Measurements from ENCODE around the gene KRT74. TPM values are rescaled to one million over a fixed set of nuclear protein-coding genes. Genes with fewer than 3 reads are reported as not detected.

The KRT74 gene
- under 1 TPM in 4 of 5 donors, not detected in 1; 0.20 to 0.79 (median 0.45) TPM for total RNA-seq
- 0.15 TPM for total RNA-seq (2013)
- total RNA-seq: 0 to 0.55 (median 0.06) reads per million in 29 experiments

- ATAC-seq (replicated peaks in 1 of 4): no peak
- H3K4me3 ChIP-seq (ENCODE audit: control insufficient read depth in 1 of 2, extremely low read depth in 1 of 2, low read length in 1 of 2): no peak within 1 kb of the TSS
- no peak for DNase-seq
- no peaks in the 10 kb centered on the region for H3K36me3 Mint-ChIP-seq
- H3K27me3 ChIP-seq (replicated peaks in 1 of 2; ENCODE audit: control insufficient read depth in 2 of 2, extremely low read depth in 1 of 2, insufficient read depth in 2 of 2, low read length in 1 of 2): peaks cover 0 to 32% of the 10 kb centered on the region in 2 experiments
- no peaks in the 10 kb centered on the region for H3K36me3 ChIP-seq (ENCODE audit: control insufficient read depth in 2 of 2, extremely low read depth in 1 of 2, insufficient read depth in 1 of 2, low read length in 1 of 2)
- ChIA-PET CTCF (no interaction called here), POLR2A (no interaction called here)
- H3K9me3 Mint-ChIP-seq: no peaks in the 10 kb centered on the region
- no peak within 1 kb of the TSS for H3K27ac Mint-ChIP-seq
- H3K27ac ChIP-seq (ENCODE audit: low read length): no peak within 1 kb of the TSS
- H3K27me3 Mint-ChIP-seq: peaks cover 2 to 5% of the 10 kb centered on the region in 2 donors
- H3K4me1 ChIP-seq (ENCODE audit: control insufficient read depth in 1 of 2, extremely low read depth in 1 of 2, insufficient read depth in 2 of 2, low read length in 2 of 2): peaks cover 0 to 30% of the 10 kb centered on the region in 2 experiments
- peaks cover 0 to 8% (median 3%) of the 10 kb centered on the region in 3 donors for H3K4me1 Mint-ChIP-seq
- H3K9me3 ChIP-seq: no peaks in the 10 kb centered on the region
- 100% methylated on average over 1 of the region's 3 CpGs for WGBS (ENCODE audit: insufficient coverage)
- H3K4me3 Mint-ChIP-seq: no peak within 1 kb of the TSS
Observed at GRCh38 chr12:52573743-52574142, at the start of gene KRT74. TSS of gene KRT74 (minus strand) at chr12:52573843. CDS start at chr12:52573777, 66 bp downstream.

- peaks cover 0 to 2% of the 10 kb centered on the region in 2 experiments for H3K27me3 ChIP-seq (replicated peaks in 1 of 2; ENCODE audit: control insufficient read depth in 2 of 2, extremely low read depth in 1 of 2, insufficient read depth in 2 of 2, low read length in 1 of 2)
- no peaks in the 10 kb centered on the region for H3K9me3 Mint-ChIP-seq
- H3K36me3 ChIP-seq (ENCODE audit: control insufficient read depth in 2 of 2, extremely low read depth in 1 of 2, insufficient read depth in 1 of 2, low read length in 1 of 2): no peaks in the 10 kb centered on the region
- no CpG with 5 or more reads among the region's 5 CpGs for WGBS (ENCODE audit: insufficient coverage)
- no peak overlapping the region for H3K27ac Mint-ChIP-seq
- peaks cover 44 to 64% (median 44%) of the 10 kb centered on the region in 3 donors for H3K4me1 Mint-ChIP-seq
- no peaks in the 10 kb centered on the region for H3K36me3 Mint-ChIP-seq
- DNase-seq: no peak
- H3K4me1 ChIP-seq (ENCODE audit: control insufficient read depth in 1 of 2, extremely low read depth in 1 of 2, insufficient read depth in 2 of 2, low read length in 2 of 2): peaks cover 6 to 15% of the 10 kb centered on the region in 2 experiments
- no peak overlapping the region for H3K4me3 Mint-ChIP-seq
- ChIA-PET CTCF (no interaction called here), POLR2A (no interaction called here)
- no peak overlapping the region for H3K27ac ChIP-seq (ENCODE audit: low read length)
- H3K9me3 ChIP-seq: no peaks in the 10 kb centered on the region
- H3K4me3 ChIP-seq (ENCODE audit: control insufficient read depth in 1 of 2, extremely low read depth in 1 of 2, low read length in 1 of 2): no peak overlapping the region
- H3K27me3 Mint-ChIP-seq: no peaks in the 10 kb centered on the region
- ATAC-seq (replicated peaks in 1 of 4): no peak
Observed at GRCh38 chr12:52622349-52622748, 48.7 kb upstream of the KRT74 start.

GRCh38 chr12:52618866-52619265, 45.2 kb upstream of the KRT74 start:
- ChIA-PET CTCF (no interaction called here), POLR2A (no interaction called here)
- Histone ChIP-seq H3K9me3 (no peaks in the 10 kb centered on the region), H3K36me3 (ENCODE audit: control insufficient read depth in 2 of 2, extremely low read depth in 1 of 2, insufficient read depth in 1 of 2, low read length in 1 of 2) (no peaks in the 10 kb centered on the region), H3K27ac (ENCODE audit: low read length) (no peak overlapping the region), H3K4me3 (ENCODE audit: control insufficient read depth in 1 of 2, extremely low read depth in 1 of 2, low read length in 1 of 2) (no peak overlapping the region), H3K4me1 (ENCODE audit: control insufficient read depth in 1 of 2, extremely low read depth in 1 of 2, insufficient read depth in 2 of 2, low read length in 2 of 2) (peaks cover 38 to 50% of the 10 kb centered on the region in 2 experiments), H3K27me3 (replicated peaks in 1 of 2; ENCODE audit: control insufficient read depth in 2 of 2, extremely low read depth in 1 of 2, insufficient read depth in 2 of 2, low read length in 1 of 2) (peaks cover 0 to 2% of the 10 kb centered on the region in 2 experiments)
- H3K27ac Mint-ChIP-seq: no peak overlapping the region
- 100% methylated on average over 1 of the region's 2 CpGs for whole genome bisulfite sequencing (ENCODE audit: insufficient coverage)
- no peaks in the 10 kb centered on the region for H3K27me3 Mint-ChIP-seq
- H3K4me3 Mint-ChIP-seq: no peak overlapping the region
- no peak for DNase-seq
- H3K4me1 Mint-ChIP-seq: peaks cover 59 to 71% (median 69%) of the 10 kb centered on the region in 3 donors
- H3K9me3 Mint-ChIP-seq: no peaks in the 10 kb centered on the region
- H3K36me3 Mint-ChIP-seq: no peaks in the 10 kb centered on the region
- no peak for ATAC-seq (replicated peaks in 1 of 4)

GRCh38 chr12:52618216-52618615, 44.6 kb upstream of the KRT74 start, which contains the start of gene KRT73:
TSS of gene KRT73 (minus strand) at chr12:52618559. CDS start at chr12:52618524, 35 bp downstream.
- Histone ChIP-seq H3K4me1 (ENCODE audit: control insufficient read depth in 1 of 2, extremely low read depth in 1 of 2, insufficient read depth in 2 of 2, low read length in 2 of 2) (peaks cover 44 to 56% of the 10 kb centered on the region in 2 experiments), H3K36me3 (ENCODE audit: control insufficient read depth in 2 of 2, extremely low read depth in 1 of 2, insufficient read depth in 1 of 2, low read length in 1 of 2) (no peaks in the 10 kb centered on the region), H3K9me3 (no peaks in the 10 kb centered on the region), H3K27me3 (replicated peaks in 1 of 2; ENCODE audit: control insufficient read depth in 2 of 2, extremely low read depth in 1 of 2, insufficient read depth in 2 of 2, low read length in 1 of 2) (peaks cover 0 to 2% of the 10 kb centered on the region in 2 experiments), H3K27ac (ENCODE audit: low read length) (no peak within 1 kb of the TSS), H3K4me3 (ENCODE audit: control insufficient read depth in 1 of 2, extremely low read depth in 1 of 2, low read length in 1 of 2) (no peak within 1 kb of the TSS)
- no peak for ATAC-seq (replicated peaks in 1 of 4)
- no peaks in the 10 kb centered on the region for H3K27me3 Mint-ChIP-seq
- no peaks in the 10 kb centered on the region for H3K9me3 Mint-ChIP-seq
- peak within 1 kb of the TSS; percentile 89 to 99 for H3K27ac Mint-ChIP-seq
- 87% methylated on average over 12 of the region's 14 CpGs for WGBS (ENCODE audit: insufficient coverage)
- H3K4me1 Mint-ChIP-seq: peaks cover 66 to 77% (median 74%) of the 10 kb centered on the region in 3 donors
- H3K36me3 Mint-ChIP-seq: no peaks in the 10 kb centered on the region
- POLR2A ChIA-PET: no interaction called here
- DNase-seq: no peak
- CTCF ChIA-PET: no interaction called here
- H3K4me3 Mint-ChIP-seq: peak within 1 kb of the TSS in 1 of 3 donors; percentile 67

GRCh38 chr12:52617403-52617785, 43.8 kb upstream of the KRT74 start:
- no peak overlapping the region for H3K4me3 ChIP-seq (ENCODE audit: control insufficient read depth in 1 of 2, extremely low read depth in 1 of 2, low read length in 1 of 2)
- no peaks in the 10 kb centered on the region for H3K36me3 ChIP-seq (ENCODE audit: control insufficient read depth in 2 of 2, extremely low read depth in 1 of 2, insufficient read depth in 1 of 2, low read length in 1 of 2)
- H3K4me1 ChIP-seq (ENCODE audit: control insufficient read depth in 1 of 2, extremely low read depth in 1 of 2, insufficient read depth in 2 of 2, low read length in 2 of 2): peaks cover 52 to 65% of the 10 kb centered on the region in 2 experiments
- no peaks in the 10 kb centered on the region for H3K9me3 Mint-ChIP-seq
- H3K27me3 Mint-ChIP-seq: no peaks in the 10 kb centered on the region
- POLR2A ChIA-PET: interaction anchor here in 1 of 2 donors (0.6 kb wide), 1 partner anchor 837 kb away, joined by 3 read pairs; no protein-coding TSS in a partner anchor
- peaks cover 71 to 85% (median 76%) of the 10 kb centered on the region in 3 donors for H3K4me1 Mint-ChIP-seq
- DNase-seq: peak in 1 of 35 experiments; percentile 5
- H3K27me3 ChIP-seq (replicated peaks in 1 of 2; ENCODE audit: control insufficient read depth in 2 of 2, extremely low read depth in 1 of 2, insufficient read depth in 2 of 2, low read length in 1 of 2): peaks cover 0 to 2% of the 10 kb centered on the region in 2 experiments
- no peak overlapping the region for H3K27ac ChIP-seq (ENCODE audit: low read length)
- H3K9me3 ChIP-seq: no peaks in the 10 kb centered on the region
- WGBS (ENCODE audit: insufficient coverage): 86% methylated on average over 7 of the region's 7 CpGs
- no peak for ATAC-seq (replicated peaks in 1 of 4)
- no peaks in the 10 kb centered on the region for H3K36me3 Mint-ChIP-seq
- peak overlapping the region in 1 of 3 donors; percentile 67 for H3K4me3 Mint-ChIP-seq
- CTCF ChIA-PET: no interaction called here
- peak overlapping the region; percentile 89 to 99 for H3K27ac Mint-ChIP-seq

GRCh38 chr12:52616680-52617402, 43.2 kb upstream of the KRT74 start:
- Histone ChIP-seq H3K36me3 (ENCODE audit: control insufficient read depth in 2 of 2, extremely low read depth in 1 of 2, insufficient read depth in 1 of 2, low read length in 1 of 2) (no peaks in the 10 kb centered on the region), H3K4me1 (ENCODE audit: control insufficient read depth in 1 of 2, extremely low read depth in 1 of 2, insufficient read depth in 2 of 2, low read length in 2 of 2) (peaks cover 57 to 70% of the 10 kb centered on the region in 2 experiments), H3K27me3 (replicated peaks in 1 of 2; ENCODE audit: control insufficient read depth in 2 of 2, extremely low read depth in 1 of 2, insufficient read depth in 2 of 2, low read length in 1 of 2) (peaks cover 0 to 2% of the 10 kb centered on the region in 2 experiments), H3K27ac (ENCODE audit: low read length) (peak overlapping the region; percentile 70), H3K9me3 (no peaks in the 10 kb centered on the region), H3K4me3 (ENCODE audit: control insufficient read depth in 1 of 2, extremely low read depth in 1 of 2, low read length in 1 of 2) (no peak overlapping the region)
- H3K27ac Mint-ChIP-seq: peak overlapping the region; percentile 89 to 99
- DNase-seq (no peak), ATAC-seq (replicated peaks in 1 of 4) (no peak)
- WGBS (ENCODE audit: insufficient coverage): 85% methylated on average over 10 of the region's 10 CpGs
- H3K27me3 Mint-ChIP-seq: peaks cover 0 to under 1% of the 10 kb centered on the region in 2 donors
- ChIA-PET CTCF (no interaction called here), POLR2A (interaction anchor here in 1 of 2 donors (0.6 kb wide), 2 partner anchors 73 to 837 kb away, joined by 3 read pairs; no protein-coding TSS in a partner anchor)
- H3K4me1 Mint-ChIP-seq: peaks cover 76 to 91% (median 80%) of the 10 kb centered on the region in 3 donors
- no peaks in the 10 kb centered on the region for H3K36me3 Mint-ChIP-seq
- no peaks in the 10 kb centered on the region for H3K9me3 Mint-ChIP-seq
- peak overlapping the region in 1 of 3 donors; percentile 67 for H3K4me3 Mint-ChIP-seq

All from T-cell (primary cell).